ENCODE results near the gene GNB5. TPM values are rescaled to one million over a fixed set of nuclear protein-coding genes. Genes with fewer than 3 reads are reported as not detected.
A peak's percentile ranks its signal among the peaks of the same experiment; 100 is the strongest.

GNB5 gene
- total RNA-seq, 2 experiments from 2014 or later: 28.5 to 34.2 TPM

- H3K9me3 Mint-ChIP-seq: peaks cover 2% of the 10 kb centered on the region
- no peak overlapping the region for H3K27ac Mint-ChIP-seq
- H3K4me1 Mint-ChIP-seq: no peaks in the 10 kb centered on the region
- H3K27me3 Mint-ChIP-seq: no peaks in the 10 kb centered on the region
- H3K4me3 Mint-ChIP-seq: no peak overlapping the region
- peaks cover 22% of the 10 kb centered on the region for H3K36me3 Mint-ChIP-seq (ENCODE audit: low read depth)
- DNase-seq: no peak
- ChIA-PET POLR2A (no interaction called here), CTCF (no interaction called here)
Measured at GRCh38 chr15:52146776-52147175, 44.4 kb downstream of the GNB5 start.

- DNase-seq: no peak
- Mint-ChIP-seq H3K27ac (no peak overlapping the region), H3K27me3 (no peaks in the 10 kb centered on the region), H3K36me3 (ENCODE audit: low read depth) (peaks cover 22% of the 10 kb centered on the region), H3K4me1 (no peaks in the 10 kb centered on the region), H3K4me3 (no peak overlapping the region), H3K9me3 (peaks cover 2% of the 10 kb centered on the region)
- CTCF ChIA-PET: no interaction called here
- POLR2A ChIA-PET: no interaction called here
Measured at GRCh38 chr15:52146261-52146660, 44.9 kb downstream of the GNB5 start.

- peaks cover 23% of the 10 kb centered on the region for H3K36me3 Mint-ChIP-seq (ENCODE audit: low read depth)
- H3K9me3 Mint-ChIP-seq: peaks cover 2% of the 10 kb centered on the region
- CTCF ChIA-PET: interaction anchor here (1.4 to 1.8 kb wide), 2 partner anchors 13 to 83 kb away, joined by 3 to 6 read pairs; no protein-coding TSS in a partner anchor
- POLR2A ChIA-PET: no interaction called here
- H3K4me1 Mint-ChIP-seq: peaks cover 3% of the 10 kb centered on the region
- H3K27ac Mint-ChIP-seq: no peak overlapping the region
- no peak overlapping the region for H3K4me3 Mint-ChIP-seq
- no peaks in the 10 kb centered on the region for H3K27me3 Mint-ChIP-seq
- no peak for DNase-seq
Measured at GRCh38 chr15:52144656-52145178, 46.5 kb downstream of the GNB5 start.

GRCh38 chr15:52143873-52144272, 47.3 kb downstream of the GNB5 start:
- ChIA-PET POLR2A (no interaction called here), CTCF (interaction anchor here (1.8 kb wide), 1 partner anchor 14 kb away, joined by 6 read pairs; no protein-coding TSS in a partner anchor)
- DNase-seq: no peak
- Mint-ChIP-seq H3K27ac (no peak overlapping the region), H3K36me3 (ENCODE audit: low read depth) (peaks cover 25% of the 10 kb centered on the region), H3K27me3 (no peaks in the 10 kb centered on the region), H3K9me3 (peaks cover 2% of the 10 kb centered on the region), H3K4me3 (no peak overlapping the region), H3K4me1 (peaks cover 5% of the 10 kb centered on the region)

DNA sequence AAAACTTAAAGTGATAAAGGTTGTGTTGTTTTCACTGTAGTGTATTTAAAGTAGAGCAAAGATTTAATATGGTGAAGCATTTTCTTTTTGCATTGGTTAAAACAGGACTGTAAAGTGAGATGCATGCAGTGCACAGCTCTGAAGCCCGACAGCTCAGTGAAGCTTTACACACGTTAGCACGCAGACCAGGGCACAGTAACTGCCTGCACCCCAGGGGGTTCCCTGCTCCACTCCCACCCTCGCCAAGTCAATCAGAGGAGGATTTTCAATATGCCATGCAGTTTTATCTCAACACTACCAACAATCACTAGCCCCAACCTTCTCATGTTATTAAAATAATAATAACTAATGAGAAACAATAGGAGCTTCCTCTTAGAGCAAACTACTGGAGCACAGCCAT, 50.5 kb downstream of the GNB5 start:
- CTCF ChIA-PET: interaction anchor here (0.7 to 1.1 kb wide), 2 partner anchors 18 to 96 kb away, joined by 3 read pairs; no protein-coding TSS in a partner anchor
- no peak overlapping the region for H3K27ac Mint-ChIP-seq
- H3K9me3 Mint-ChIP-seq: no peaks in the 10 kb centered on the region
- no peak overlapping the region for H3K4me3 Mint-ChIP-seq
- no peak for DNase-seq
- H3K4me1 Mint-ChIP-seq: peaks cover 16% of the 10 kb centered on the region
- no peaks in the 10 kb centered on the region for H3K27me3 Mint-ChIP-seq
- POLR2A ChIA-PET: no interaction called here
- peaks cover 17% of the 10 kb centered on the region for H3K36me3 Mint-ChIP-seq (ENCODE audit: low read depth)

DNA sequence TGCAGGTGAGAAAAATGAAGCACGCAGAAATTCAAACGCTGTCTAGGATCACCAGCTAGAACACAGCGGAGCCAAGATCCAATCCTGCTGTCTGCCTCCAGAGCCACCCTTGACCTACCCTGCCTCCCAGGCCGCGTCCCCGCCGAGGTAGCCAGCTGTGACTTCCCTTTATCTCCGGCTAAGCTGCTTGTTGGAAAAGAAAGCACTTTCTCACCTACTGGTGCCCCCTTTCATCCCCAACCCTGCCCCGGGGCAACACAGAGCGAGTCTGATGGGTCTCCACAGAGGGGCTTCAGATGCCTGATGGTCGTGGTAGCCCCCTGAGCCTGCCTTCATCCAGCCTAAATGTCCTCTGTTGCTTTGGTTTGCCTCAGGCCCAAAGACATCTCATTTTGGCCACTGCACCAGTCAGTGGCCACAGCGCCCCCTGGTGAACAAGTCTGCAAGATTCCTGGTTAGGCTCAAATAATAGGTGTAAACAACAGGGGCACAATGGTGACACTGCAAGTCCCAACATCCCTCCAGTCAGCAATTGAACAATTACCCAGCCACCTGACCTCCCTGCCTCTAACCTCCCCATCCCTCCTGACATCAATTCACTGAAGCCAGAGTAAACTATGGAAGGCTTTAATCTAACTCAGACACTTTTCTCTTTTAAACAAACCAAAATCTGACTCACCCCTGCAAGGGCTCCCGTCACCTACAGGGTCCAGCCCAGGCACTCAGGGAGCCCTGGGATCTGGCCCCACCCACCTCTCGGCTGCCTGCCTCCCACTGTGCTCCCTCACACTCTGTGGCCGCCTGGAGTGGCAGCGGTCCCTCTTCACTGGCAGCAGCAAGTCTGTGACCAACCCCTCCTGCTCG, 51.4 kb downstream of the GNB5 start:
- Mint-ChIP-seq H3K36me3 (ENCODE audit: low read depth) (peaks cover 17% of the 10 kb centered on the region), H3K27me3 (no peaks in the 10 kb centered on the region), H3K9me3 (no peaks in the 10 kb centered on the region), H3K27ac (peak overlapping the region; percentile 63), H3K4me3 (no peak overlapping the region), H3K4me1 (peaks cover 18% of the 10 kb centered on the region)
- POLR2A ChIA-PET: no interaction called here
- CTCF ChIA-PET: interaction anchor here (0.7 kb wide), 1 partner anchor 96 kb away, joined by 3 read pairs; no protein-coding TSS in a partner anchor
- DNase-seq: peak; percentile 76

DNA sequence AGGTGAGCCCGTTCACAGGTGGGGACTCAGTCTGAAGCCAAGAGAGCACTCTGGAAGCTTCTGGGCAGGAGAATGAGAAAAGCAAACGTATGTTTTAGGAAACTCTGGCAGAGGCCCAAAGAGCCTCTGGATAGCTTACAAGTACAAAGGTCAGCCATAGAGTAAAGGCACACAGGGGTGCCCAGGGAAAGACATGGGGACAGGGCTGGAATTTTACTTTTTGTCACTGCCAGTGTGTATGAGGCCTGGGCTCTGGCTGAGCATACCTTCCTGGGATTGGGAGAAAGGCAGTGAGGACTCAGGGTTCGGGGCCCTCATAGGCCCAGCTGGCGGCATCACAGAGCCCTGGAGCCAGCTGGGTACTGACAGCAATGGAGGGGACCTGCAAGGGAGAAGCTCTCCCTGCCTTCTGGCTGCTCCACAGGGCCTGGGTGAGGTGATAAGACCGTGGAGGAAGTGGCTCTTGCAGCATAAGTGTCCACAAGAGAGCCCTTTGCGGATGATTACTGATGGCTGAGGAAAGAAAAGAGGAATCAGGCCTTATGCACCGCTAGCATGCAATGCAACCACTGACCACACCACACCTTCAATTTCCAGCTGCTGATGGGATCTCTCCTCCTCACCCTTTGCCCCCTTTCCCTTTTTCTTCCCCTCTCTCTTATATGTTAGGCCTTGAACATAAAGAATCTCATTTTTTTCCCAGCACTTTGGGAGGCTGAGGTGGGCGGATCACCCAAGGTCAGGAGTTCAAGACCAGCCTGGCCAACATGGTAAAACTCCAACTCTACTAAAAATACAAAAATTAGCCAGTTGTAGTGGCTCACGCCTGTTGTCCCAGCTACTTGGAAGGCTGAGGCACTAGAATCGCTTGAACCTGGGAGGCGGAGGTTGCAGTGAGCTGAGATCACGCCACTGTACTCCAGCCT, 53.5 kb downstream of the GNB5 start:
- no peaks in the 10 kb centered on the region for H3K27me3 Mint-ChIP-seq
- peaks cover 18% of the 10 kb centered on the region for H3K4me1 Mint-ChIP-seq
- no peaks in the 10 kb centered on the region for H3K9me3 Mint-ChIP-seq
- H3K4me3 Mint-ChIP-seq: no peak overlapping the region
- peaks cover 15% of the 10 kb centered on the region for H3K36me3 Mint-ChIP-seq (ENCODE audit: low read depth)
- CTCF ChIA-PET: interaction anchor here (0.6 to 1.5 kb wide), 4 partner anchors 15 to 230 kb away, joined by 3 to 5 read pairs (median 4); no protein-coding TSS in a partner anchor
- H3K27ac Mint-ChIP-seq: no peak overlapping the region
- POLR2A ChIA-PET: interaction anchor here (0.7 kb wide), 1 partner anchor 600 kb away, joined by 3 read pairs; no protein-coding TSS in a partner anchor
- no peak for DNase-seq

DNA sequence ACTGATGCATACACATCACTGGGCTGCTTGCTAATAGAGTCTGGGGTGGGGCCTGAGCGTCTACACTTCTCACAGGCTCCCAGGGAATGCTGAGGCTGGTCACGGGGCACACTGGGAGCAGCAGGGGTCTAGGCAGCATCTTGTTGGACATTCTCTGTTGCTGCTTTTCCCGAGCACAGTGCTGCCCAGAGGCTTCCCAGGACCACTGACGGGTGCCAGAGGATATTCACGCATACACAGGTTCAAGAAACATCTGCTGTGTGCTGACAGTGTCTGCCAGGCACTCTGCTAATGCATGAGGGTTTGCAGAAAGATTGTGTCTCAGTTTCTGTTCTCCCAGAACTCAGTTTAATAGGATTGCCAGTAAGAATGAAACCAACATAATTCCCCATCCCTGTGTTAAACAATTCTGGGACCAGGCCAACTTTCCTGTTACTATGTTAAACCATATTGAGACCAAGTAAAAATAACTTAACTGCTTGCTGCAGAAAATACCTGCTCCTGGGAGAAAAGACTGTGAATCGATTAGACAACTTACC, 54.7 kb downstream of the GNB5 start:
- DNase-seq: no peak
- peaks cover 21% of the 10 kb centered on the region for H3K36me3 Mint-ChIP-seq (ENCODE audit: low read depth)
- H3K4me1 Mint-ChIP-seq: peaks cover 18% of the 10 kb centered on the region
- ChIA-PET POLR2A (no interaction called here), CTCF (interaction anchor here (0.7 to 1.5 kb wide), 3 partner anchors 17 to 229 kb away, joined by 3 to 5 read pairs (median 4); no protein-coding TSS in a partner anchor)
- peak overlapping the region; percentile 17 for H3K27ac Mint-ChIP-seq
- no peak overlapping the region for H3K4me3 Mint-ChIP-seq
- no peaks in the 10 kb centered on the region for H3K27me3 Mint-ChIP-seq
- H3K9me3 Mint-ChIP-seq: no peaks in the 10 kb centered on the region

- peaks cover 20% of the 10 kb centered on the region for H3K36me3 Mint-ChIP-seq (ENCODE audit: low read depth)
- no peak overlapping the region for H3K4me3 Mint-ChIP-seq
- H3K9me3 Mint-ChIP-seq: no peaks in the 10 kb centered on the region
- no peaks in the 10 kb centered on the region for H3K27me3 Mint-ChIP-seq
- ChIA-PET CTCF (interaction anchor here (1.0 kb wide), 1 partner anchor 23 kb away, joined by 3 read pairs; no protein-coding TSS in a partner anchor), POLR2A (interaction anchor here (0.5 kb wide), 1 partner anchor 12 kb away, joined by 3 read pairs; no protein-coding TSS in a partner anchor)
- peak overlapping the region; percentile 11 for H3K27ac Mint-ChIP-seq
- H3K4me1 Mint-ChIP-seq: peaks cover 14% of the 10 kb centered on the region
- DNase-seq: no peak
Measured at GRCh38 chr15:52134502-52135144, 56.6 kb downstream of the GNB5 start.

DNA sequence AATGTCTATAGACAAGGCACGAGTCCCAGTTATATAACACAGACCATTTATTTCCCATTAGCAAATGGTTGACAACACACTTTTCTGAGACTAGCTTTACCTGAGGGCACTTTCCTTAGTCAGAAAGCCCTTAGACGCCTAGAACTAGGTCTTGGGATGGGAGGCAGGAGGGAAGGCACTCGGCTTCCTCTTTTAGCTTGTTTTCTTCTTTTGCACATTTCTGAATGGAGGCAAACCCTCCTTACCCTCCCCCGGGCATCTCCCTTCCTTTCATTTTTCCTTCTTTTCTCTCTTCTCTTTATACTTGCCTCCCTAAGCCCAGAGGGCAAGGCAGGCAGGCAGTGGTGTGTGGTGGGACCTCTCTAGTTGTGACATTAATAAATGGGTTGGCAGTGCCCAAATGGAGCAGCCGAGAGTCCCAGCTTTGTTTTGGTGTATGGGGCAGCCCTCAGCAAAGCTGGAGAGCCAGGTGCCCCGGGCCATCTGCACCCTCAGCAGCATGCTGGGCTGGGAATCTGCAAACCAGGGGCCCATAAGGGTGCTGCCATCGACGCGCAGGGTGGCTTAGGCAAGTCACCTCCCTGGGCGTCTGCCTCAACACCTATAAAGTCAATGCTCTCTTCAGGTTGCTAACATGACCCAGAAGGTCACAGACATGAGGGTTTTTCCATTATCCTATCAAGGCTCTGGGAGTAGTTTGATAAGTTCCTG, 57.5 kb downstream of the GNB5 start:
- ChIA-PET CTCF (interaction anchor here (1.0 to 1.2 kb wide), 2 partner anchors 22 to 23 kb away, joined by 3 read pairs; no protein-coding TSS in a partner anchor), POLR2A (no interaction called here)
- H3K9me3 Mint-ChIP-seq: no peaks in the 10 kb centered on the region
- peaks cover 18% of the 10 kb centered on the region for H3K36me3 Mint-ChIP-seq (ENCODE audit: low read depth)
- no peaks in the 10 kb centered on the region for H3K27me3 Mint-ChIP-seq
- no peak for DNase-seq
- H3K4me1 Mint-ChIP-seq: peaks cover 13% of the 10 kb centered on the region
- no peak overlapping the region for H3K27ac Mint-ChIP-seq
- no peak overlapping the region for H3K4me3 Mint-ChIP-seq

DNA sequence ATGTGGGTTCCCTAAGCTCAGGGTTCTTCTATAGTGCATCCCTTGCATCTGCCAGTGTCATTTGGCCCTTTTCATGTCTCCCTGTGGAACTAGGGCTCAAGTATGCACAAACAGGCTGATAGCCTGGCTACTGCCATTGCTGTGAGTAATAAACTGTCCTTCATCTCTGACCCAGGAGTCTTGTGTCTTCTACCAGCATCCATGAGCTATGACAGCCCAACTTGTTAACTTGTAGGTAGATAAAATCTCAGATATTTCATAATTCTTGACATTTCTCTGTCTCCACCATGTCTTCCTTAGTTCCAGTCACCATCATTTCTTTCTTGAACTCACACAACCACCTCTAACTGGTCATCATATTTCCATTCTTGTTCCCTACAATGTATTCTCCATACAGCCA, 59.1 kb downstream of the GNB5 start:
- Mint-ChIP-seq H3K4me3 (no peak overlapping the region), H3K4me1 (peaks cover 13% of the 10 kb centered on the region), H3K9me3 (no peaks in the 10 kb centered on the region), H3K27me3 (no peaks in the 10 kb centered on the region), H3K36me3 (ENCODE audit: low read depth) (peaks cover 19% of the 10 kb centered on the region), H3K27ac (no peak overlapping the region)
- ChIA-PET POLR2A (no interaction called here), CTCF (interaction anchor here (1.2 kb wide), 1 partner anchor 21 kb away, joined by 3 read pairs; no protein-coding TSS in a partner anchor)
- DNase-seq: no peak

Measured in activated CD4-positive, alpha-beta T cell treated with anti-CD3 and anti-CD28 coated beads, Interleukin-2, amount 10 ng/mL, durations not matched to agents 7 days and 5 days (primary cell).